KBM-7 (cell line): ENCODE measurements around the gene TMEM11.

ENCODE experiments used
- DNase-seq: peaks from one replicate; pipeline ENCODE4 v3.0.0-alpha.2; 2015
- in situ Hi-C: fragments of 300-500 bp; cut with MboI; formaldehyde crosslinking; loops from 2 replicates; pipeline ENCODE4 v1.14.3; 2020; ENCODE audit warnings: low sequenced_read_pairs, low pct_unique_long_range_greater_than_20kb, mixed read lengths

TMEM11 gene

DNA sequence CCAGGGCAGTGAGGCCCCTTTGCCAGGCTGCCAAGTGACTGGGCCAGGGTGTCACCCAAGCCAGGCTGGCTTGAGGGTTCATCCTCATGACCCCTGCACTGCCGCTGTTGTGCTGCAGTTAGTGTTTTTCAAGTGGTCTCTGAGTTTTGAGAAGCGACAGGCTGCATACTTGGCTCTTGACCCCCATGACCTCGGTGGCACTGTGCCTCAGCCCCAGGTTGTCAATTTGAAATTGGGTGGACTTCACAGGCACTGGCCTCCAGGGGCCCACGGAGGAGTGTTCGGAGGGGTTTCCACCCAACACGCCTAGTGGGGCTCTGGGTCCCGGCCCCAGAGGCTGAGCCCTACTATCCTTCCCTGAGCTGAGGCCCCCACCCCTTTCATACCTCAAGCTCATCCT, 44.5 kb downstream of the TMEM11 start:
- in situ Hi-C loops: no loop called here
- DNase-seq: no peak

- in situ Hi-C loops: no loop called here
- no peak for DNase-seq
Measured at GRCh38 chr17:21168555-21168865, 45.5 kb downstream of the TMEM11 start.

- in situ Hi-C loops: no loop called here
- DNase-seq: no peak
Measured at GRCh38 chr17:21167303-21167702, 46.7 kb downstream of the TMEM11 start.

- in situ Hi-C loops: no loop called here
- no peak for DNase-seq
Measured at GRCh38 chr17:21166595-21167210, 47.3 kb downstream of the TMEM11 start.

GRCh38 chr17:21165922-21166594, 47.9 kb downstream of the TMEM11 start:
- in situ Hi-C loops: no loop called here
- no peak for DNase-seq

- in situ Hi-C loops: no loop called here
- DNase-seq: no peak
Measured at GRCh38 chr17:21164620-21165019, 49.3 kb downstream of the TMEM11 start.

GRCh38 chr17:21164216-21164615, 49.7 kb downstream of the TMEM11 start:
- in situ Hi-C loops: no loop called here
- DNase-seq: no peak

DNA sequence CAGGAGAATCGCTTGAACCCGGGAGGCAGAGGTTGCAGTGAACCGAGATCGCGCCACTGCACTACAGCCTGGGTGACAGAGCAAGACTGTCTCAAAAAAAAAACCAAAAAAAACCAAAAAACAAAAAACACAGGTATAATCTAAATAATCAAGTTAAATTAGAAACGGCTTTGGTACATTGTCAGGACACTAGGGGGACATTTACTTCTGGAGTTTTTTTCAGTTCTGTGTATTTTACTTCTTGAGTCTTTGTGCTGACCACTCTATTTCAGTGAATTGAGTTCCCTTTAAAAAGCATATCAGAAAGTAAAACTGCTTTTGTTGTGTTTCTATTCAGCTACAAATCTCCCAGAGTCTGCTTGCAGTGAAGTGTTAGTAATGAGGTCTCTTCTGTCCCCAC, 50.9 kb downstream of the TMEM11 start:
- no peak for DNase-seq
- in situ Hi-C loops: no loop called here

DNA sequence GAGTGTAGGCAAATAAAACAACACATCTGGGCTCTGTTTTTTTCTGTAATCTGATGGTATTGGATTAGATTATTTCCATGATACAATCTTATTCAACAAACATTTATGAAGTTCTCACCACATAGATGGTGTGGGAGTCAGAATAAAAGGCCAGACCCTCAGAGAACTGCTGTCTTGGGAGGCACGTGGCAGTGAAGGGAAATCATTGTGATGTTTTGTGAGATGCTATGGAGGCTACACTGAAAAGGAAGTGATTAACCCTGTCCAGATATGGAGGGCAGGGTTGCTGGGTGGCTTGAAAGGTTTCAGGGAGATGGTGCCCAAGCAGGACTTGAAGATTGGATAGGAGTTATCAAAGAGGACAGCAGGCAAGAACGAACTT, 51.6 kb downstream of the TMEM11 start:
- in situ Hi-C loops: no loop called here
- DNase-seq: no peak

GRCh38 chr17:21161498-21162393, 52.2 kb downstream of the TMEM11 start:
- DNase-seq: no peak
- in situ Hi-C loops: no loop called here

DNA sequence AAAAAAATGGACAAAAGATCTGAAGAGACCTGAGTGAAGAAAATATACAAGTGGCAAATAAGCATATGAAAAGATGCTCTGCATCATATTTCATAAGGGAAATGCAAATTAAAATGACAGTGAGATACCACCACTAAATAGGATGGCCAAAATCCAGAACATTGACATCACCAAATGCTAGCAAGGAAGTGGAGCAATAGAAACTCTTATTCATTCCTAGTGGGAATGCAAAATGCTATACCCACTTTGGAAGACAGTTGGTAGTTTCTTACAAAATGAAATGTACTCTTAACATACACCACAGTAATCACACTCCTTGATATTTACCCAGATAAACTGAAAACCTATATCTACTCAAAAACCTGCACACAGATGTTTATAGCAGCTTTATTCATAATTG, 53.6 kb downstream of the TMEM11 start:
- in situ Hi-C loops: no loop called here
- no peak for DNase-seq

- in situ Hi-C loops: no loop called here
- no peak for DNase-seq
Measured at GRCh38 chr17:21157586-21158370, 56.2 kb downstream of the TMEM11 start.

DNA sequence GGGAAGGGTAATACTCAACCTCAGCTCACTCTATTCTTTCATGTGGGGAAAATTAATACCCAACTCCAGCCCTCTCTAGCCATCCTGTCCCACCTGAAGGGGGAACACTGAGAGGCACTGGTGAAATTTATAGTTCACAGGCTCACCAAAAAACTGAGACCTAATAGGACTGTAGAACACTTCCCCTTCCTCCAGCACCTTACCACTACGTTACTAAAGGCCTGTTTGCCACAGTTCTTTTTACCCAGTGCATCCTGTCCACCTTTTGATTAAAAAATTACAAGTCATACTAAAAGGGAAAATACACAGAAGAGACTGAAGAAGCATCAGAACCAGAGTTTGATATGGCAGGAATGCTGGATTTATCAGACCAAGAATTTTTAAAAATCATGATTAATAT, 61.2 kb downstream of the TMEM11 start:
- in situ Hi-C loops: no loop called here
- no peak for DNase-seq

GRCh38 chr17:21149621-21150020, 64.3 kb downstream of the TMEM11 start:
- peak; percentile 14 for DNase-seq
- in situ Hi-C loops: loop anchor here (25.0 kb wide), 2 partner anchors 88 to 313 kb away; no protein-coding TSS in a partner anchor
